GM12878 (cell line): ENCODE results near the gene SNAI3. TPM values are rescaled to one million over a fixed set of nuclear protein-coding genes. Genes with fewer than 3 reads are reported as not detected.

Experiments
- ATAC-seq: fragments of 200-7000 bp; cut with Tn5 transposase; 3 replicates; pipeline ENCODE4 v1.9.1; 2020; ENCODE audit warnings: mild to moderate bottlenecking, moderate library complexity
- BruUV-seq: library from RNA; stranded (reverse); fragments of 400-500 nt; replicated peaks from 2 replicates; lab custom pipeline; 2021; lab: Mats Ljungman, UMichigan
- CTCF ChIA-PET: fragments of 300-600 bp; sonication (Branson Sonifier 250); formaldehyde crosslinking; extraction: SDS; loops from one replicate; lab custom pipeline; 2021; ENCODE audit warnings: inconsistent platforms; lab: Yijun Ruan, JAX
- POLR2A ChIA-PET: fragments of 350-600 bp; formaldehyde crosslinking; extraction: SDS; loops from one replicate; lab custom pipeline; 2021; ENCODE audit warnings: inconsistent platforms; lab: Charles Lee
- RAD21 ChIA-PET: fragments of 300-600 bp; sonication (Branson Sonifier 250); formaldehyde crosslinking; loops from one replicate; lab custom pipeline; 2023; ENCODE audit warnings: antibody characterized with exemption; ENCODE audit not compliant: unreplicated experiment; lab: Charles Lee
- SMC1A ChIA-PET: fragments of 300-600 bp; sonication (Branson Sonifier 250); formaldehyde crosslinking; loops from one replicate; lab custom pipeline; 2023; ENCODE audit not compliant: unreplicated experiment, uncharacterized antibody; lab: Charles Lee
- DNase-seq: peaks from one replicate; pipeline ENCODE4 v3.0.0-alpha.2; 2011; ENCODE audit warnings: low read depth, low spot score
- FAIRE-seq: peaks from 3 replicates; lab custom pipeline; 2011; peaks lifted over from hg19 to GRCh38; lab: Jason Lieb, UNC
- H2AFZ ChIP-seq: 2 replicates; pipeline ENCODE4 v1.6.0; 2011; ENCODE audit warnings: low read depth, low read length, control low read depth; ENCODE audit not compliant: control insufficient read depth
- H3K27ac ChIP-seq: 2 replicates; pipeline ENCODE4 v1.5.1; 2011; ENCODE audit warnings: control low read depth; ENCODE audit not compliant: control insufficient read depth, insufficient read depth
- H3K27me3 ChIP-seq, 2 experiments: replicated peaks in 1 of 2; 2 replicates each; pipeline versions ENCODE4 v1.6.0 to v1.6.1; 2011; ENCODE audit warnings: low read length in 1 of 2; ENCODE audit not compliant: control insufficient read depth in 2 of 2, insufficient read depth in 2 of 2
- H3K36me3 ChIP-seq, 2 experiments: 2 replicates each; pipeline ENCODE4 v1.5.1; 2011; ENCODE audit warnings: low read length in 1 of 2; ENCODE audit not compliant: control insufficient read depth in 2 of 2, insufficient read depth in 2 of 2
- H3K4me1 ChIP-seq: 2 replicates; pipeline ENCODE4 v1.6.1; 2011; ENCODE audit warnings: mild to moderate bottlenecking, low read length, moderate library complexity, mixed read lengths; ENCODE audit not compliant: control insufficient read depth, insufficient read depth
- H3K4me2 ChIP-seq: 2 replicates; pipeline ENCODE4 v1.6.0; 2011; ENCODE audit warnings: control low read depth; ENCODE audit not compliant: control insufficient read depth, insufficient read depth
- H3K4me3 ChIP-seq: fragments of 200-600 bp; sonication (generic); 2 replicates; pipeline ENCODE4 v1.5.1; 2016
- H3K79me2 ChIP-seq: 2 replicates; pipeline ENCODE4 v1.6.0; 2011; ENCODE audit warnings: low read length; ENCODE audit not compliant: control insufficient read depth, insufficient read depth
- H3K9ac ChIP-seq: 2 replicates; pipeline ENCODE4 v1.8.0; 2011; ENCODE audit warnings: low read length, control low read depth, mixed read lengths; ENCODE audit not compliant: control insufficient read depth, insufficient read depth
- H3K9me3 ChIP-seq: replicated peaks from 3 replicates; pipeline ENCODE4 v1.5.1; 2011; ENCODE audit warnings: mild to moderate bottlenecking, low read length; ENCODE audit not compliant: control insufficient read depth, insufficient read depth
- H4K20me1 ChIP-seq: 2 replicates; pipeline ENCODE4 v1.6.0; 2011; ENCODE audit not compliant: control insufficient read depth, insufficient read depth
- BCL11A ChIP-seq: IDR thresholded peaks from 2 replicates; pipeline ENCODE4 v1.6.1; 2011; ENCODE audit warnings: low read depth, low read length
- CHD2 ChIP-seq: IDR thresholded peaks from 2 replicates; pipeline ENCODE4 v1.6.1; 2011; ENCODE audit warnings: low read depth, low read length, improper control_type of control experiment, borderline replicate concordance
- EED ChIP-seq: sonication (generic); IDR thresholded peaks from 2 replicates; pipeline ENCODE4 v1.6.1; 2016; ENCODE audit warnings: antibody characterized with exemption, low read depth
- ESRRA ChIP-seq: IDR thresholded peaks from 2 replicates; pipeline ENCODE4 v1.6.1; 2012; ENCODE audit warnings: mild to moderate bottlenecking, low read length, improper control_type of control experiment
- FOS ChIP-seq: IDR thresholded peaks from 3 replicates; pipeline ENCODE4 v1.6.1; 2011; ENCODE audit warnings: borderline replicate concordance; ENCODE audit not compliant: insufficient read length; ENCODE audit errors: extremely low read depth
- FOXM1 ChIP-seq: IDR thresholded peaks from 2 replicates; pipeline ENCODE4 v1.6.1; 2012; ENCODE audit warnings: low read depth, mild to moderate bottlenecking, inconsistent platforms, low read length, moderate library complexity
- HDAC2 ChIP-seq: fragments of 200-600 bp; sonication (generic); IDR thresholded peaks from 2 replicates; pipeline ENCODE4 v1.6.1; 2017
- LARP7 ChIP-seq: fragments of 450-650 bp; IDR thresholded peaks from 2 replicates; pipeline ENCODE4 v1.6.1; 2017; ENCODE audit warnings: mild to moderate bottlenecking
- MAX ChIP-seq: IDR thresholded peaks from 2 replicates; pipeline ENCODE4 v1.6.1; 2012; ENCODE audit warnings: low read depth, low read length, improper control_type of control experiment
- MLLT1 ChIP-seq: fragments of 450-650 bp; IDR thresholded peaks from 2 replicates; pipeline ENCODE4 v1.6.1; 2016; ENCODE audit warnings: mild to moderate bottlenecking
- PKNOX1 ChIP-seq: fragments of 450-650 bp; IDR thresholded peaks from 2 replicates; pipeline ENCODE4 v1.6.1; 2016; ENCODE audit warnings: mild to moderate bottlenecking
- SREBF2 ChIP-seq: IDR thresholded peaks from 2 replicates; pipeline ENCODE4 v1.6.1; 2012; ENCODE audit warnings: mild to moderate bottlenecking, low read length
- SRF ChIP-seq, 2 experiments: IDR thresholded peaks; 2 replicates each; pipeline ENCODE4 v1.6.1; 2011; ENCODE audit warnings: low read depth in 2 of 2, low read length in 2 of 2, mild to moderate bottlenecking in 1 of 2, moderate library complexity in 1 of 2
- ZNF207 ChIP-seq: fragments of 450-650 bp; IDR thresholded peaks from 2 replicates; pipeline ENCODE4 v1.6.1; 2014; ENCODE audit warnings: antibody characterized with exemption, mild to moderate bottlenecking, borderline replicate concordance
- WGBS: methylation state at CpG from one replicate; pipeline ENCODE4 v1.1.6; 2016; ENCODE audit warnings: low lambda C conversion rate; ENCODE audit not compliant: insufficient replicate concordance, insufficient coverage; ENCODE audit errors: missing lambda C conversion rate; 5-methylcytosine and 5-hydroxymethylcytosine counted together
- in situ Hi-C: fragments of 300-500 bp; cut with MboI; formaldehyde crosslinking; loops from 9 replicates; pipeline ENCODE4 v1.14.3; 2018; ENCODE audit warnings: mixed read lengths
- intact Hi-C: fragments of 100-400 bp; cut with micrococcal nuclease; formaldehyde crosslinking; loops from one replicate; pipeline ENCODE4 v1.14.2; 2022; ENCODE audit not compliant: unreplicated experiment
- polyA plus RNA-seq, 11 experiments: library from polyadenylated mRNA; depleted of rRNA in 4 of 11; unstranded in 6 of 11; stranded (reverse) in 5 of 11; fragments of >200 nt; fragmentation: Nextera tagmentation in 4 of 11; fragmentation: Illumina TruSeq in 1 of 11; extraction: Ambion mirVana in 4 of 11; extraction: Trizol in 1 of 11; gene quantifications; 1 replicate in 1 of 11; 2 replicates in 10 of 11; pipeline versions ENCODE4 v1.2.1 to v1.2.3, GENCODE V29; 2011 to 2016; ENCODE audit warnings: inconsistent platforms in 2 of 11, missing spikeins in 2 of 11, low read depth in 1 of 11
- total RNA-seq, 4 experiments: library from RNA; depleted of rRNA in 3 of 4; stranded (reverse); fragments of >200 nt in 3 of 4; fragmentation: Illumina TruSeq in 1 of 4; extraction: Trizol in 1 of 4; gene quantifications; 2 replicates each; pipeline versions ENCODE4 v1.2.1 to v1.2.3, GENCODE V29; 2013 to 2021

Gene SNAI3
- total and polyA plus RNA-seq, 10 of the 15 experiments (the other 5 are each of a cell fraction or from before 2014, with no cell fraction given), result 0.21 to 7.4 (median 3.0) TPM

GRCh38 chr16:88653101-88653500 is 33.2 kb downstream of the SNAI3 start:
- no peak overlapping the region for H3K27ac ChIP-seq
- no peak overlapping the region for H3K4me3 ChIP-seq
- no peaks in the 10 kb centered on the region for H3K9me3 ChIP-seq
- DNase-seq (no peak), ATAC-seq (no peak), FAIRE-seq (no peak)
- RAD21 ChIA-PET, result no interaction called here
- H4K20me1 ChIP-seq, result no peaks in the 10 kb centered on the region; the same call in 1 of the 2 replicates
- H3K36me3 ChIP-seq, result peaks cover 6 to 16% of the 10 kb centered on the region in 2 experiments
- peaks cover 29% of the 10 kb centered on the region for H3K79me2 ChIP-seq
- CTCF ChIA-PET, result no interaction called here
- no peak overlapping the region for H3K9ac ChIP-seq
- SMC1A ChIA-PET, result no interaction called here
- TF ChIP-seq FOS, result no peak
- TF ChIP-seq SRF (IDR thresholded peaks at IDR 0.05; ENCODE audit: low read depth in 2 of 2, low read length in 2 of 2), result no peak
- no peak for TF ChIP-seq SREBF2
- TF ChIP-seq ESRRA, result no peak
- no peak for TF ChIP-seq MLLT1
- no peaks in the 10 kb centered on the region for H3K27me3 ChIP-seq
- WGBS, result 97% methylated on average over 13 of the region's 13 CpGs
- intact Hi-C loops (loop anchor here (5.0 kb wide), 1 partner anchor 159 kb away; the partner anchor contains the start of gene APRT), in situ Hi-C loops (no loop called here)
- POLR2A ChIA-PET, result interaction anchor here (0.7 to 1.3 kb wide), 2 partner anchors 10 to 20 kb away, joined by 3 read pairs; partner anchors contain the start of gene MVD
- H2AFZ ChIP-seq, result no peak overlapping the region
- H3K4me2 ChIP-seq, result no peak overlapping the region
- peaks cover 18% of the 10 kb centered on the region for H3K4me1 ChIP-seq
- no TSS peak for BruUV-seq

GRCh38 chr16:88652762-88653063 is 33.6 kb downstream of the SNAI3 start:
- H3K4me2 ChIP-seq, result no peak overlapping the region
- in situ Hi-C loops (no loop called here), intact Hi-C loops (loop anchor here (5.0 kb wide), 1 partner anchor 160 kb away; the partner anchor contains the start of gene APRT)
- H3K4me3 ChIP-seq, result no peak overlapping the region
- RAD21 ChIA-PET, result interaction anchor here (1.1 kb wide), 1 partner anchor 52 kb away, joined by 3 read pairs; no protein-coding TSS in a partner anchor
- CTCF ChIA-PET, result interaction anchor here (1.3 kb wide), 1 partner anchor 48 kb away, joined by 6 read pairs; no protein-coding TSS in a partner anchor
- SMC1A ChIA-PET, result no interaction called here
- FAIRE-seq, result no peak
- 74% methylated on average over 6 of the region's 8 CpGs for WGBS
- H3K36me3 ChIP-seq, result peaks cover 2 to 12% of the 10 kb centered on the region in 2 experiments
- no peak overlapping the region for H3K9ac ChIP-seq
- ATAC-seq, result no peak
- H3K27ac ChIP-seq, result no peak overlapping the region
- DNase-seq, result no peak
- no peaks in the 10 kb centered on the region for H3K27me3 ChIP-seq
- POLR2A ChIA-PET, result interaction anchor here (1.1 to 1.3 kb wide), 3 partner anchors 10 to 19 kb away, joined by 3 to 6 read pairs (median 4); partner anchors contain the start of gene MVD
- no TSS peak for BruUV-seq
- peaks cover 21% of the 10 kb centered on the region for H3K4me1 ChIP-seq
- peaks cover 29% of the 10 kb centered on the region for H3K79me2 ChIP-seq
- no peak overlapping the region for H2AFZ ChIP-seq
- H4K20me1 ChIP-seq, result no peaks in the 10 kb centered on the region; the same call in 1 of the 2 replicates
- H3K9me3 ChIP-seq, result no peaks in the 10 kb centered on the region
- TF ChIP-seq LARP7 (no peak), PKNOX1 (no peak), EED (no peak), ZNF207 (no peak), BCL11A (no peak), HDAC2 (no peak), FOXM1 (no peak), MAX (no peak), CHD2 (no peak)
